NCI-H1417 (cell line): ENCODE results near the gene DAZAP1.
"Not testable (repeated sequence)": the region's sequence is repeated elsewhere in the genome, so short reads cannot be mapped to it uniquely, and the experiment has no call there.

ENCODE experiments used
- DNase-seq, 3 experiments: peaks; one replicate each; lab custom pipeline; 2025; lab: John Stamatoyannopoulos, UW

Gene DAZAP1

DNA sequence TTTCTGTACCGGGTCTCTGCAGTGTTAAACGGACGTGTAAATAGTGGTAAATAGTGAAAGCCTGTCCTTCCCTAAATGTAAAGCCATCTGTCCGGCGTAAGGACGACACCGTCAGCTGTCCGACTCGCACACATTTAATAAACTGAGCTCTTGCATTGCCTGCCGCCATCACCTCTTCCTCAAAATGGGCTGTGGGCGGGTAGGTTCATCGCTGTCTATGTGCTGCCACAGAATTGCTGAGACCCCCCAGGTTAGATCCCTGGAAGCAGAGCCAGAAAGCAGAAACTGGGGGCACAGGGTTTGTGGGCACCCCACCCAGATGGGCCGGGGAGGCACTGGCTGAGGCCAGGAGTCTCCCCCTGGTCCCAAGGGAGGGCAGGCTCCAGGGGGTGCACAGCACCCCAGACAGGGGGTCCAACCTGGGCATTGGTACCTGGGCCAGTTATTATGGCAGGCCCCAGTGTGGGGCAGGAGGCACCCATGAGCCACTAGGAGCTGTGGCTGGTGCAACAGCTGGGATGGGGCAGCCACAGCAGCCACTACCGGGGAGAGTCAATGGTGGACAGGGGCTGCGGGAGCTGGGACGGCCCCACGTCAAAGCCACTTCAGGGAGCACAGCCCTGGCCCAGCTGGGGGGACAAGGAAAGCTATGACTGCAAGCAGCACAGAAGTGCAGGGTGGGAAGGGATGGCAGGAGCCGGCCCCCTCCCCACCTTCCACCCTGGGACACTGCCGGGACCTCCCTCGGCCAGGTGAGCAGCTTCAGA lies 65.9 kb downstream of the DAZAP1 start:
- DNase-seq = no peak

- DNase-seq = no peak
Observed at GRCh38 chr19:1474011-1474764, 66.8 kb downstream of the DAZAP1 start.

DNA sequence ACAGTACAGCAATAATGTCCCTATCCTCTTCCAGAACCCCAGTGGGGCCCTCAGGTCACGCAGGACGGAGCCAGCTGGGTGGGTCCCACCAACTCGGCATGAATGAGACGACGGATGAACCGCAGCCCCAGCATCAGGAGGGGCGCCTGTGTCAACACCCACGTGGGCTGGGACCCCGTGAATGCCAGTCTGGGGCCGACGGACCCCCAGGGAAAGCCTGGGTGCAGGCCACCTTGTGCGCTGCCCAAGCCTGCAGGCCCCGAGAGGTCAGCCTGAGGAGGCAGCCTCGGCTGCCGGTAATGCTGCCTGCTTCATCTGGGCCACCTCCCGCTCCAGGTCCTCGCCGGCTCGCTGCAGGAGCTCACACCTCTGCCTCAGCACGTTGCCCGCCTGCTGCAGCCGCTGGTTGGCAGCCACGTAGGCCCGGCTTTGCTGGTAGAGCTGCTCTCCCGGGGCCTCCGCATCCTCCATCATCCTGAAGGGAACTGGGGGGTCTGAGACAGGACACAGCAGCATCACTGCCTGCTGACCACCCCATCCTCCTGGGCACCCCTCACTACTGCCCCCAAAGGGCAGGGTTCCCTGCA lies 67.5 kb downstream of the DAZAP1 start:
- DNase-seq = no peak

DNA sequence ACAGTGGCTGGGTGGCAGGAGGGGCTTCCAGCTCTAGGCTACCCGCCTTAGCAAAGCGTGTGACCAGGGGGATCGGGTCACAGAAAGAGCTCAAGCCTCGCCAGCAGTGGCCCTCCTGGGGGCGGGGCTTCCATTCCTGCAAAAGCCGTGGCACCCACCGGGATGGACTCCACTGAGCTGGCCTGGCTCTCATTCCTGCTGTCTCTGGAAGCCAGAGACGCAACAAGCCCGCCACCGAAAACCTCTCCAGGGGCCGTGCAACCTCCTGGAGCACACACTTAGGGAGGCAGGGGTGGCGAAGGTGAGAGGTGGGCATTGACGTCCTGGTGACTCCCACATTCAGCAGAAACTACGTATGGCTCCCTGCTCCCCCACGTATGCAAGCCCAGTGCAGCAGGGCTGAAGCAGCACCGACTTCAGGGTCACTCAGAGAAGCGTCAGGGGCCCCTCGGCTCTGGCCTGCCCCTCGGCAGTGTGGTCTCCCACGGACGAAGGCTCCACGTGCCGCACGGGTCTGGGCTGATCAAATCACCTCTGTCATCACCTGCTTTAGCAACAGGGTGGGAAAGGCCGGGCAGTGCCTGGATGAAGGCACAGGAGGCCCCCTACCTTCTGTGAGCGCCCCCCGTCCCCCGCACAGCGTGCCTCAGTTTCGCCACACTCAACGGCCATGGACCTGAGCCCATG lies 68.5 kb downstream of the DAZAP1 start:
- no peak for DNase-seq

- DNase-seq = not testable (repeated sequence)
Observed at GRCh38 chr19:1477056-1477455, 69.7 kb downstream of the DAZAP1 start.

- DNase-seq = peak; percentile 93 to 97 (median 97)
Observed at GRCh38 chr19:1478934-1479707, 71.7 kb downstream of the DAZAP1 start, which contains the start of gene C19orf25. Gene C19orf25 (minus strand): TSS chr19:1479215. CDS start chr19:1478903, 312 bp downstream.

DNA sequence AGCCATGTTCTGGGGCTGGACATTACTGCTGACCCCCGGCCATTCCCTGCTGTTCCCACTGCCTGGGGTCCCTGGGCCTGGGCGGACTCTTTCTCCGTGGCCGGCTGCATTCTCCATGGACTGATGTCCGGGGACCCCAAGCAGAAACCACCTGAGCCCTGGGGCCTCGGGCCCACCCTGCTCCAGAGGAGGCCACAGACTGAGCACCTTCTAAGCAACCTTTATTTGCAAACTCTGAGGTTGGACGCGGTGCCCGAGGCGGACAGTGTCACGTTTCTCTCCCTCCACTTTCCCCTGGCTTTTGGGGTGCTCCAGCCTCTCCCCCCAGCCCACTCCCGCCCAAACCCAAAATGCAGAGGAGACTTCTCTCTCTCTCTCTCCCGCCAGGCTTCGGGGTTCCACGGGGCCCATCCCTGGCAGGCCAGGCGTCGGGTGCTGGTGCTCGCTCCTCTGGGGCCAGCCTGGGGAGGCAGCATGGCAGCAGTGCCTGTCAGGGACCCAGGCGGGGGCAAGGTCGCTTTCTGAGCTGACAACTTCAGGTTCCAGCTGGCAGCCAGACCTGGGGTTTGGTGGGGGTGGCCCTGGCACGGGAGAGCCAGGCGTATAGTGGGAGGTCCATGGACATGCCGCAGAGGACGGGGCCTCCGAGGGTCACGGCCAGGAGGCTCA lies 74.0 kb downstream of the DAZAP1 start:
- no peak for DNase-seq

GRCh38 chr19:1481893-1482360 lies 74.5 kb downstream of the DAZAP1 start:
- no peak for DNase-seq

DNA sequence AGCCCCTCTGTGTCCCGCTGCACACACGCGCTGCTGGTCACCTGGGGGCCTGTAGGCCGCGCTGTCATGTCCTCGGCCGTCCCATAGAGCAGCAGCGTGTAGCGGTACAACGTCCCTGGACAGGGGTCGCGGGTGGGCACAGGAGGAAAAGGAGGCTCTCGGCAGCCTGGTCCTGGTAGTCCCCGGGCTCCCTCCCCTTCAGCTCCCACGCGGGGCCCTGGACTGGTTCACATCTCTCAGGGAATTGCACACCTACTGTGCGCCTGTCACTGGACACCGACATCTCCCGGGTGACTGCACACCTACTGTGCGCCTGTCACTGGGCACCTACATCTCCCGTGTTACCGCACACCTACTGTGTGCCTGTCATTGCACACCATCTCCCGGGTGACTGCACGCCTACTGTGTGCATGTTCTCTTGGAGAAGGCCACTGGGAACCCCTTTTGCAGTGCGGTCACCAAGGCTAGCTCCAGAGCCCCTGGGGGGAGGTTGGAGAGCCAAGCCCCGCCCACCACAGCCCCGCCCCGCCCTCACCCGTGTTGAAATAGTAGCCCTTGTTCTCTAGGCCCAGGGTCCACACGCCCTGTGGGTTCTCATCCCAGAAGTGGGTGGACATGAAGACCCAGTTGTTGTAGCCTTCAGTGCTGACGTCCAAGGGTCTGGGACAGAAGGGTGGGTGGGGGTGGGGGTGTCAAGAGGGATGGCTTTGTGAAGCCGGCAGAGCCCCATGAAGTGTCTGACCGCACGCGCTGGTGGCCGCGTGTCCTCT lies 75.2 kb downstream of the DAZAP1 start:
- no peak for DNase-seq

DNA sequence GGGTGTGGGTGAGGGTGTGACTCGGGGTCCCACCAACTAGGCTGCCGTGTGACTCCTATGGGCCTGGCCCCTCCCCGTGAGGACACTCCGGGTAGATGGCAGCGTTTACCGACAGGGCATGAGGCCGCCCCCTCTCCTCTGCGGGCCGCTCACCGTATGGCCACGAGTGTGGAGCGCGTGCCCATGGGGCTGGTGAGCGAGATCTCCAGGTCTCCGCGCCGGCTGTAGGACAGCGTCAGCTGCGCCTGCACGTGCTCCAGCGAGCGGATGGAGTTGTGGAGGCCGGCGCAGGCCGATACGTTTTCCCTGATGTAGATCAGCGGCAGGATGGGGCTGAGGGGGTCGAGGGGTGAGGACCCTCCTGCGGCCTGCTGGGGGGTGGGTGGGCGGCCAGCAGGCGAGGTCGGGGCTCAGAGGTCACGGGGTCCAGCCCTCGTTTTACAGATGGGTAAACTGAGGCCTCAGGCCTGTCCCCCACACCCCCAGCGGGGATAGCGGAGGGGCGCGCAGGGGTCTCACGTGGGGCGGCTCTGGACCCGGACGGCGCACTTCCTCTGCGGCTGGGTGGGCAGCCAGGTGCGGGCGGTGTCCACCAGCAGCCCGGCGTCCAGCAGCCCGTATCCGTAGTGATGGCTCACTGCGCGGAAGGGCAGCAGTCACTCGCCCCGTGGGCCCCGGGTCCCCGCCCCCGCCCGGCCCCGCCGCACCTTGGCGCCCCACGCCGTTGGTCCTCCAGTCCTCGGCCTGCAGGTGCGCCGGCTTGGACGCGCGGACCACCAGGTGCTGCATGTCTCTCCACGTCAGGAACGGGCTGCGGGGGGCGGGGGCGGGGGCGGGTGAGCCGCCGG lies 76.0 kb downstream of the DAZAP1 start:
- DNase-seq = no peak

- no peak for DNase-seq
Observed at GRCh38 chr19:1483979-1484428, 76.6 kb downstream of the DAZAP1 start.
